ENCODE results near the gene UNC93A.

Gene UNC93A

DNA sequence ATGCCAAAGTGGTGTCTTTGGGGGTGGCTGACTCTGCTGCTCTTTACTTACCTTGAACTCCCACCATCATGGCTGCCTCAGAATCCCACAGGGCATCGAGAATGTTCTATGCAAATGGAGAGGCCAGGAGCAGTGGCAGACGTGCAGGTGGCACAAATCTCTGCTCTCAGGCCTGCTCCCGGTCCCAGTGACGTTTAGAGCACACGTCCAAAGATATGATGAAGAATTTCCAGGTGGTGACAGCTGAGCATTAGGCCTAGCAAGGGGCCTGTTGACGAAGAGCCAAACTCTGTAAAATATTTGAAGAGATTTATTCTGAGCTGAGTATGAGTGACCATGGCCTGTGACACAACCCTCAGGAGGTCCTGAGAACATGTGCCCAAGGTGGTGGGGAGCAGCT is 19.0 kb upstream of the UNC93A start:
- no peaks in the 10 kb centered on the region for H3K9me3 ChIP-seq (ENCODE audit: control extremely low read depth in 1 of 5, control insufficient read depth in 4 of 5, insufficient read depth in 2 of 5, low read depth in 1 of 5, low read length in 4 of 5)
- WGBS (ENCODE audit: insufficient coverage), result 97% methylated on average over 6 of the region's 6 CpGs
- POLR2A ChIA-PET, result no interaction called here

DNA sequence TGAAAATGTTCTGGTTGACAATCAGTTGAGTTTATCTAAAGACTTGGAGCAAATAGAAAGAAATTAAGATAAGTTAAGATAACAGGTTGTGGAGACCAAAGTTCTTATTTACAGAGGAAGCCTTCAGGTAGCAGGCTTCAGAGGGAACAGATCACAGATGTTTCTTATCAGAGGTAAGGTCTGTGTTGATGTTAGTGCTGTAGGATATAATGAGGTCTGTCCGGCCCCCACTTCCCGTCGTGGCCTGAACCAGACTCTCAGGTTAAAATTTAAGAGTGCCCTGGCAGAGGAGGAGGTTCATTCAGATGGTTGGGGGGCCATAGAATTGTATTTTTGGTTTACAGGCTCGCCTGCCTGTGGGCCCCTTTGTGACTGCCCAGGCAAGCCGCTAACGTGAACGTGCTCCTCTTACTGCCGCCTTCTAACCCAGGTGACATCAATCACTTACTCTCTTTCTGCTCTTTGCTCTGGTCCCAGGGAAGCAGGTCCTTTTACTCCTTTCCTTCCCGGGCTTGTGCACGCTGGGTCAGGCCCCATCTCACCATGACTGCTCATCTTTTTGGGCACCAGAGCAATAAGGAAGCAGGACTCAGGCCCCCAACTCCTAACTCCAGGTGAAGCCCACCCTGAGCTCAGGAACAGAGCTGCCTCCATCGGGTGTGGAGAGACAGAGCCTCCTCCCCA is 18.3 kb upstream of the UNC93A start:
- POLR2A ChIA-PET, result no interaction called here
- Histone ChIP-seq H3K4me1 (ENCODE audit: control extremely low read depth in 1 of 4, control insufficient read depth in 4 of 4, insufficient read depth in 4 of 4, low read length in 3 of 4) (no peaks in the 10 kb centered on the region), H3K9me3 (ENCODE audit: control extremely low read depth in 1 of 5, control insufficient read depth in 4 of 5, insufficient read depth in 2 of 5, low read depth in 1 of 5, low read length in 4 of 5) (no peaks in the 10 kb centered on the region), H3K27ac (ENCODE audit: insufficient read depth in 1 of 2, low read depth in 1 of 2, low read length in 2 of 2, poor library complexity in 1 of 2, severe bottlenecking in 2 of 2) (no peak overlapping the region), H3K4me3 (ENCODE audit: control insufficient read depth in 1 of 7, extremely low read depth in 1 of 7, insufficient read depth in 4 of 7, low read depth in 2 of 7, low read length in 6 of 7) (no peak overlapping the region), H3K36me3 (ENCODE audit: control insufficient read depth in 4 of 4, insufficient read depth in 4 of 4, low read length in 3 of 4) (no peaks in the 10 kb centered on the region), H3K27me3 (replicated peaks in 2 of 5; ENCODE audit: control insufficient read depth in 4 of 5, insufficient read depth in 5 of 5, low read length in 4 of 5) (peaks cover 0 to 7% (median 3%) of the 10 kb centered on the region in 5 experiments)
- no peak for DNase-seq
- CTCF ChIA-PET, result no interaction called here
- WGBS (ENCODE audit: insufficient coverage), result 95% methylated on average over 8 of the region's 11 CpGs

More for the DNA sequence above, 19.0 kb upstream of the UNC93A start:
- Histone ChIP-seq H3K36me3 (ENCODE audit: control insufficient read depth in 4 of 4, insufficient read depth in 4 of 4, low read length in 3 of 4) (no peaks in the 10 kb centered on the region), H3K27ac (ENCODE audit: insufficient read depth in 1 of 2, low read depth in 1 of 2, low read length in 2 of 2, poor library complexity in 1 of 2, severe bottlenecking in 2 of 2) (no peak overlapping the region), H3K4me3 (ENCODE audit: control insufficient read depth in 1 of 7, extremely low read depth in 1 of 7, insufficient read depth in 4 of 7, low read depth in 2 of 7, low read length in 6 of 7) (no peak overlapping the region), H3K4me1 (ENCODE audit: control extremely low read depth in 1 of 4, control insufficient read depth in 4 of 4, insufficient read depth in 4 of 4, low read length in 3 of 4) (no peaks in the 10 kb centered on the region), H3K27me3 (replicated peaks in 2 of 5; ENCODE audit: control insufficient read depth in 4 of 5, insufficient read depth in 5 of 5, low read length in 4 of 5) (peaks cover 0 to 8% (median 3%) of the 10 kb centered on the region in 5 experiments)
- no peak for DNase-seq
- CTCF ChIA-PET, result interaction anchor here (1.1 kb wide), 1 partner anchor 10 kb away, joined by 3 read pairs; no protein-coding TSS in a partner anchor

DNA sequence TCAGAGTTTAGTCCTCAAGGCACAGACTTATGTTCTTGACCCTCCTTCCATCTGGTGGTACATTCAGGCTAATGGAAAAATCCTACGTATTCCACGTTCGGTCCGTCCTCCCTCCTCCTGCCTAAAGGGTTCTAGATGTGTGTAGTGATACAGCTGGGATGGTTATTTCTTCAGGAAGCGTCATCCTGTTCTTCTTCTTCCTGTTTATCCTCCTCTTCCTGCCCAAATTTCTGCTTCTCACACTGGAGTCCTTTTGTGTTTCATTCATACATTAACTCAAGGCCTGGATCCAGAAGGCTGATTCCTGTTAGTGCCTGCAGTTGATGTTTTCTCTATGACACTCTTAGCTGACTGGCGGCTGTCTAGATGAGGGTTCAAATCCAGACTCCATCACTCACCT is 16.8 kb upstream of the UNC93A start:
- Histone ChIP-seq H3K36me3 (ENCODE audit: control insufficient read depth in 4 of 4, insufficient read depth in 4 of 4, low read length in 3 of 4) (no peaks in the 10 kb centered on the region), H3K9me3 (ENCODE audit: control extremely low read depth in 1 of 5, control insufficient read depth in 4 of 5, insufficient read depth in 2 of 5, low read depth in 1 of 5, low read length in 4 of 5) (no peaks in the 10 kb centered on the region), H3K4me3 (ENCODE audit: control insufficient read depth in 1 of 7, extremely low read depth in 1 of 7, insufficient read depth in 4 of 7, low read depth in 2 of 7, low read length in 6 of 7) (no peak overlapping the region), H3K27me3 (replicated peaks in 2 of 5; ENCODE audit: control insufficient read depth in 4 of 5, insufficient read depth in 5 of 5, low read length in 4 of 5) (peaks cover 0 to 7% (median 0%) of the 10 kb centered on the region in 5 experiments), H3K27ac (ENCODE audit: insufficient read depth in 1 of 2, low read depth in 1 of 2, low read length in 2 of 2, poor library complexity in 1 of 2, severe bottlenecking in 2 of 2) (no peak overlapping the region), H3K4me1 (ENCODE audit: control extremely low read depth in 1 of 4, control insufficient read depth in 4 of 4, insufficient read depth in 4 of 4, low read length in 3 of 4) (peaks cover 0 to 5% (median 1%) of the 10 kb centered on the region in 4 experiments)
- no peak for DNase-seq
- 84% methylated on average over 3 of the region's 6 CpGs for WGBS (ENCODE audit: insufficient coverage)
- ChIA-PET POLR2A (no interaction called here), CTCF (no interaction called here)

DNA sequence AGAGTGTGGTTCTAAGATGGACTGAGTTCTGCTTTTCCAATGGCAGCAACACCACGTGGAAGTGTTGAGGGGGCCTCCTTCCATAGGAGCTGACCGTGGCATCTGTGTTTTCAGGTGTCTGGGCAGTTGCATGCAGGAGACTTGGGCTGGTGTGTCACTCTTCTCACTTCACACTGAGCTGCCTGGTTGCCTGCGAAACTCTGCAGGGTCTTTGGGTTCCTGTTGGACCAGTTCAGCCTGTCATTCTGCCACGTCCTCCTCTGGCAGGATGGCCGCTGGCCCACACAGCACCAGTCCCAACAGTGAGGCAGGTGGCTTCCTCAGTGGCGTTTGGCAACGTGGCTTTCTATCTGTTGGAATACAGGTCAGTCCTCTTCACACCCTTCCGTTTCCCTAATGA is 16.1 kb upstream of the UNC93A start:
- ChIA-PET POLR2A (no interaction called here), CTCF (interaction anchor here (1.0 kb wide), 1 partner anchor 12 kb away, joined by 3 read pairs; no protein-coding TSS in a partner anchor)

DNA sequence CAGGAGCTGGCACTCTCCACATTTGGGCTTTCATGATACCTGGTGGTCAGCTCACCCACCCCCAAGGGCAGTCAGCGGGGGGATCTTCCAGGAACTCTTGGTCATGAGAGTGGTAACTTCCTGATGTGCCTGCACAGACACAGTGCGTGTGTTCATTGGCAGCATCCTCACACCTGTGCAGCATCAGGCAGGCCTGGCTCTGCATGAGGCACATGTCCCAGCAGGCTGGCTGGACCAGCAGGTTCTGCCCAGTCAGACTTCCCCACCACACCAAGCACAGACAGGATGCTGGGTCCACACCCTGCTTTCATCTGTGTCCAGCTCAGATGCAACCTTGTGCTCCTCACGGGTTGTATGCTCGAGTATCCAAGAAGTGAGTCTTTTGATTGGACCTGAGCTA is 15.7 kb upstream of the UNC93A start:
- peaks cover 0 to 5% (median 1%) of the 10 kb centered on the region in 4 experiments for H3K4me1 ChIP-seq (ENCODE audit: control extremely low read depth in 1 of 4, control insufficient read depth in 4 of 4, insufficient read depth in 4 of 4, low read length in 3 of 4)
- no peak for DNase-seq
- H3K9me3 ChIP-seq (ENCODE audit: control extremely low read depth in 1 of 5, control insufficient read depth in 4 of 5, insufficient read depth in 2 of 5, low read depth in 1 of 5, low read length in 4 of 5), result no peaks in the 10 kb centered on the region
- 100% methylated on average over 2 of the region's 4 CpGs for WGBS (ENCODE audit: insufficient coverage)
- H3K4me3 ChIP-seq (ENCODE audit: control insufficient read depth in 1 of 7, extremely low read depth in 1 of 7, insufficient read depth in 4 of 7, low read depth in 2 of 7, low read length in 6 of 7), result no peak overlapping the region
- no peaks in the 10 kb centered on the region for H3K36me3 ChIP-seq (ENCODE audit: control insufficient read depth in 4 of 4, insufficient read depth in 4 of 4, low read length in 3 of 4)
- ChIA-PET POLR2A (no interaction called here), CTCF (interaction anchor here (1.0 to 1.4 kb wide), 2 partner anchors 12 to 44 kb away, joined by 3 read pairs; no protein-coding TSS in a partner anchor)
- peaks cover 0 to 7% (median 0%) of the 10 kb centered on the region in 5 experiments for H3K27me3 ChIP-seq (replicated peaks in 2 of 5; ENCODE audit: control insufficient read depth in 4 of 5, insufficient read depth in 5 of 5, low read length in 4 of 5)
- H3K27ac ChIP-seq (ENCODE audit: insufficient read depth in 1 of 2, low read depth in 1 of 2, low read length in 2 of 2, poor library complexity in 1 of 2, severe bottlenecking in 2 of 2), result no peak overlapping the region

More for the DNA sequence above, 16.1 kb upstream of the UNC93A start:
- WGBS (ENCODE audit: insufficient coverage), result 96% methylated on average over 8 of the region's 8 CpGs
- no peak overlapping the region for H3K27ac ChIP-seq (ENCODE audit: insufficient read depth in 1 of 2, low read depth in 1 of 2, low read length in 2 of 2, poor library complexity in 1 of 2, severe bottlenecking in 2 of 2)
- H3K9me3 ChIP-seq (ENCODE audit: control extremely low read depth in 1 of 5, control insufficient read depth in 4 of 5, insufficient read depth in 2 of 5, low read depth in 1 of 5, low read length in 4 of 5), result no peaks in the 10 kb centered on the region
- H3K36me3 ChIP-seq (ENCODE audit: control insufficient read depth in 4 of 4, insufficient read depth in 4 of 4, low read length in 3 of 4), result no peaks in the 10 kb centered on the region
- no peak for DNase-seq
- H3K4me3 ChIP-seq (ENCODE audit: control insufficient read depth in 1 of 7, extremely low read depth in 1 of 7, insufficient read depth in 4 of 7, low read depth in 2 of 7, low read length in 6 of 7), result no peak overlapping the region
- peaks cover 0 to 5% (median 1%) of the 10 kb centered on the region in 4 experiments for H3K4me1 ChIP-seq (ENCODE audit: control extremely low read depth in 1 of 4, control insufficient read depth in 4 of 4, insufficient read depth in 4 of 4, low read length in 3 of 4)
- H3K27me3 ChIP-seq (replicated peaks in 2 of 5; ENCODE audit: control insufficient read depth in 4 of 5, insufficient read depth in 5 of 5, low read length in 4 of 5), result peaks cover 0 to 7% (median 0%) of the 10 kb centered on the region in 5 experiments

DNA sequence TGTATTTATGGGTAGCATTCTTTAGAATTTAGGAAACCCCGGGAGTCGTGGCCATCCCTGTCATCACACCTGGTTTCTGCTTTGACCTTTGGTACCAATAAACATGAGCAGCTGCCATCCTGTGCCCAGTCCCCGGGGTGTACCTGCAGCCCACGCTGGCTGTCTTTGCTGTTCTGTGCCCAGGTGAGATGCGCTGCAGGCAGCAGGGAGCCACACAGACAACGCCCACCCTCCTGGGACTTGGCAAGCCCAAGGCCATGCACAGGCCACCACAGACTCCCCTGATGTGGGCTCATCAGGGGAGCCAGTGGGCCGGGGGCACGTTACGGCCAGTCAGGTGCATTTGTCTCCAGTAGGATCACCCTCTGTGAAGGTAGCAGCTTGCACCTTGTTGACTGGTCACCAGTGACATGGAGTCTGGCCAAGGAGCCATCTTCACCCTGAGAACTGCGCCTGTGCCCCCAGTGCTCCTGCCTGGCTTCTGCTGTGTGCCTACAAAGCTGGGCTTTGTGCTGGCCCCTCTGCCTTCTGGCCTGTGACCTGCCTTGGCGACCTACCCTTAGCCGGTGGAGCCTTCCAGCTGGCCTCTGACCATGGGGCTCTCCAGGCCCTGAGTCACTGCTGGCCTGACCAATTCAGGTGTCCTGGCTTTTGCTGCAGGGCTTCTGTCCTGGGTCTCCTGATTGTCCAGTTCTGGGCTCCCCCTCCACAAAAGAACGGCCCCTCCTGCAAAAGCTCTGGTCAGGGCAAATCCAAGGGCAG is 14.2 kb upstream of the UNC93A start:
- CTCF ChIA-PET, result interaction anchor here (1.1 to 1.4 kb wide), 2 partner anchors 46 to 314 kb away, joined by 3 read pairs; no protein-coding TSS in a partner anchor
- H3K27me3 ChIP-seq (replicated peaks in 2 of 5; ENCODE audit: control insufficient read depth in 4 of 5, insufficient read depth in 5 of 5, low read length in 4 of 5), result peaks cover 0 to 9% (median 0%) of the 10 kb centered on the region in 5 experiments
- POLR2A ChIA-PET, result no interaction called here
- H3K36me3 ChIP-seq (ENCODE audit: control insufficient read depth in 4 of 4, insufficient read depth in 4 of 4, low read length in 3 of 4), result no peaks in the 10 kb centered on the region
- DNase-seq, result no peak
- H3K4me3 ChIP-seq (ENCODE audit: control insufficient read depth in 1 of 7, extremely low read depth in 1 of 7, insufficient read depth in 4 of 7, low read depth in 2 of 7, low read length in 6 of 7), result no peak overlapping the region
- no peaks in the 10 kb centered on the region for H3K9me3 ChIP-seq (ENCODE audit: control extremely low read depth in 1 of 5, control insufficient read depth in 4 of 5, insufficient read depth in 2 of 5, low read depth in 1 of 5, low read length in 4 of 5)
- 97% methylated on average over 10 of the region's 13 CpGs for WGBS (ENCODE audit: insufficient coverage)
- no peak overlapping the region for H3K27ac ChIP-seq (ENCODE audit: insufficient read depth in 1 of 2, low read depth in 1 of 2, low read length in 2 of 2, poor library complexity in 1 of 2, severe bottlenecking in 2 of 2)
- H3K4me1 ChIP-seq (ENCODE audit: control extremely low read depth in 1 of 4, control insufficient read depth in 4 of 4, insufficient read depth in 4 of 4, low read length in 3 of 4), result peaks cover 0 to 5% (median 1%) of the 10 kb centered on the region in 4 experiments
